ENCODE data around the gene ZNF12.
"Not testable (repeated sequence)": the region's sequence is repeated elsewhere in the genome, so short reads cannot be mapped to it uniquely, and the experiment has no call there.

Gene ZNF12

DNA sequence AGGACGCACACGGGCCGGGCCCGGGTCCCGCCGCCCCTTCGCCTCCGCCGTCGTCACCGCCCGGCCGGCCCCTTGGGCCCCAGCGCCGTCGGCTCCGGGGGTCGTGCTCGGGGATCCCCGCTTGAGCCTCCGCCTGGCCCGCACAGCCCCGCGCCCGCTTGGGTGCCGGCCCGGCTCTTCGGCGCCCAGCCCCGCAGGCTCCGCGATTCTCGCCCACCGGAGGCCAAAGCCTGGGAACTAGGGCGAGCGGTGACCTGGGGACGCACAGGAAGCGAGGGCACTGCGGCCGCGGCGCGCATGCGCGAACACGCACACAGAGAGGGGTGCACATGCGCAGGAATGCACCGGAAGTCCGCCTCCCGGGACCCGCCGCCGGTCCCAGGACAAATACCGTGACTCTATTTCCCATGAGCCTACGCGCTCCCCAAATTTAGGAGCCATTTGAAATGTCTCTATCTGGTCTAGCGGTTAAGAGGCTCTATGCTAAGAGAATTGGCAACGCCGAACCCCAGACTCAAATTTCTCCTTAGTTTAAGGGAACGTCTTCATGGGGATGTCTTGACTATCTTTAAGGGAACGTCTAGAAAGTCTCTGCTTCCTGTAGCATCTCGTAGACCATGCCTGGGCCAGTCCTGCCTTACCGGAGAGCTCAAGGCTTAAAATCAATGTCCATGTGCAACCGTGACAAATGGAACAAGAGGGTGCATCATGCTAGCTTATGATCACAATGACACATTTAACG lies at the start of gene ZNF12:
Gene ZNF12 (minus strand): TSS at position 282 of the 742 bp plus-strand sequence. CDS start 1,774 bp downstream, outside the sequence.
- DNase-seq = peak; percentile 96

DNA sequence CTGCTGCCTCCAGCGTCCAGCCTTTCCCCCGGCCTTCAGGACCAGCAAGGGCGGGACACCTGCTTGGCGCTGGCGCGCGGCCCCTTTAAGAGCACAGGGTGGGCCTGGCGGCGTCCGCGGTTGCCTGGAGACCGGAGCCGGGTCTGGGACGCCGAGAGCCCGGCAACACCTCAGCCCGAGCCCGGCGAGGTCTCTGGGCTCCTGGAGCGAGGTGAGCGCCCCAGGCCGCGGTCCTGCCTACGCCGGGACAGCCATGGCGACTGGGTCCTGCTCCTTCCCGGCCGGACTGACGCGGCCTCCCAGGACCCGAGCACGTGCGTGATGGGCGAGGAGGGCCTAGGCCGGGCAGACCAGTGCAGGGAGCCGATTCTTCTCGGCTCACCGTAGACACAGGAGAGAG lies 47.2 kb upstream of the ZNF12 start, which contains the start of gene RSPH10B2:
Gene RSPH10B2 (plus strand): TSS at position 140 of the 400 bp plus-strand sequence. CDS start 3,575 bp downstream, outside the sequence.
- not testable (repeated sequence) for DNase-seq

DNA sequence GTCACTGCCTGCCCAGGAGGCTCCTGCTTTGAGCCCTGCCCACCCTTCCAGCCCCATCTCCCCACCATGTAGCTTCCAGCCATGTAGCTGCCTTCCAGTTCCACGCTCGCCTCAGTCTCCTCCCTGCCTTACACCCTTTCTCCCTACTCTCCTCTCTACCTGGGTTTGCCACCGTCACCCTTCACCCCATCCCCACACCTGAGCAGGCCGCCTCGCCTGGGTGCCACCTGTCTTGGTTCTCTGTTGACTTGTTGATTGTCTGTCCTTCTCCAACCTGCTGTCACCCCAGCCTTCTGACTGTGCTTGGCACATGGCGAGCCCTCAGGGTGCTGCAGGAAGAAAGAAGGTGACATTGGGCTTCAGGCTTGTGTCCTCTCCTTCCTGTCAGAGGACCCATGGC lies 43.4 kb upstream of the ZNF12 start:
- DNase-seq = not testable (repeated sequence)

DNA sequence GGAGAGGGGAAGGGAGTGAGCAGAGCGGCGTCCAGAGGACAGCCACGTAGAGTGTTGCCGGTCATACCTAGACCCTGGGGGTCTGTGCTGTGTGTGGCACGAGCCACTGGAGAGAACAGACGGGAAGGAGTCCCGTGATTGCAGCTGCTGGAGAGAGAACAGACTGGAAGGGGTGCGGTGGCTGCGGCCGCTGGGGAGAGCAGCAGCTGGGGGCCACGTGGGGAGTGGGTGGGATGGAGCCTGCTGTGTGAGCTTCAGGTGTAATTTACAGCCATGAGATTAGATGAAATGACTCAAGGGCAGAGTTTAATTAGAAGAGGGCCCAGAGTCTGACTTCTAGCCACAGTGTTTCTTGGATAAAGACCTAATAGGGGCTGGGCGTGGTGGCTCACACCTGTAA lies 42.6 kb upstream of the ZNF12 start:
- not testable (repeated sequence) for DNase-seq

DNA sequence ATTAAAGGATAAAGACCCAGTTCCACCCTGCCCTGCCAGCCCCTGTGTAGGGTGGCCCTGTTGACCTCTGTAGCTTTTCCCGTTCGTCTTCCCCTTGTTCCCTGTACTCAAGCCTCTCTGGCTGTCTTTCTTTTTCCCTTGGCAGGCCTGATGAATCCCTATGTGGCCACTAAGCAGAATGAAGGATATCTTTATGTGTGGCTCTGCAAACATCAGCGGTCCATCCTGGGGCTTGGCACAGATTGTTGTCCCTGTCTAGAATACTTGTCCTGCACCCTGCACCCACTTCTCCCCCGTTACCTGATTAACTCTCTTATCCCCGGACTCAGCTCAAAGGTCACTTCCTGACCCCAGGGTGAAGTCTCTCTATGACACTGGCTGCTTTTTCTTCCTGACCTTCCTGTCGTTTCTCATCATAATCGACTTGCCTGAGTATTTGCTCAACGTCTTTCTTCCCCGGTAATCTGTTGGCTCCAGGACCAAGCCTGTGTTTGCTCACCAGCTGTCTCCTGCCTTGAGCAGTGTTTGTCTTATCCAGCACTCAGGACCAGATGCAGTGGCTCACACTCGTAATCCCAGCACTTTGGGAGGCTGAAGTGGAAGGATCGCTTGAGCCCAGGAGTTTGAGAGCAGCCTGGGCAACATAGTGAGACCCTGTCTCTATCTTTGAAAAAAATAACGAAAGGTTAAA lies 37.8 kb upstream of the ZNF12 start:
- DNase-seq = not testable (repeated sequence)

DNA sequence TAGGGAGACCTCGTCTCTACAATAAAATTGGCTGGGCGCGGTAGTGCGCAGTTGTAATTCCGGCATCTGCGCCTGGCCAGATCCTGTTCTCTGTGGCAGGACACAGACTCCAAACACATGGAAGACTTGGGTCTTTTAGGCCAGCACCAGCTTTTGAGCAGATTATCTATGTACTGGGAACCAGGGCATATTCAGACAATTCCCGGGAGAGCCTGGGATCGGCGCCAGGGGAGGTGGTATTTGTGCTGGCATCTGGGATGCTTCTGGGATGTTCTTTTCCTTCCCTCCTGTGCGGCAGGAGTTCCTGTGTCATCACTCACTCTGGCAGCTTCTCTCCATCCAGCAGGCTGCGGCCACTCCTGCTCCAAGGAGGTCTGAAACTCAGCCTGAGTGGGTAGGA lies 31.7 kb upstream of the ZNF12 start:
- DNase-seq = not testable (repeated sequence)

DNA sequence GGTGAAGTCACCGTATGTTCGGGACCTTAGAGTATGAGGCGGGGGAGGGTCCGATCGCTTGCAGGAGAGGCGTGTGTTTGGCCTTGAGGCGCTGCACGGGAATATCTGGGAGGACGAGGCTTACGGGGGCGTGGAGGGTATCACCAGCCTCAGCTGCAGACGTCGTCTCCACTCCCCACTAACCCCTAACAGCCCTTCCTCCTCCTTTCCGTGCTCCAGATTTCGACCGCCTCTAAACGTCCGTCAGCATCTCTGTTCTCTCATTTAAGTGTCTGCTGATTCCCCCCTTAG lies 23.5 kb upstream of the ZNF12 start:
- DNase-seq = no peak

DNA sequence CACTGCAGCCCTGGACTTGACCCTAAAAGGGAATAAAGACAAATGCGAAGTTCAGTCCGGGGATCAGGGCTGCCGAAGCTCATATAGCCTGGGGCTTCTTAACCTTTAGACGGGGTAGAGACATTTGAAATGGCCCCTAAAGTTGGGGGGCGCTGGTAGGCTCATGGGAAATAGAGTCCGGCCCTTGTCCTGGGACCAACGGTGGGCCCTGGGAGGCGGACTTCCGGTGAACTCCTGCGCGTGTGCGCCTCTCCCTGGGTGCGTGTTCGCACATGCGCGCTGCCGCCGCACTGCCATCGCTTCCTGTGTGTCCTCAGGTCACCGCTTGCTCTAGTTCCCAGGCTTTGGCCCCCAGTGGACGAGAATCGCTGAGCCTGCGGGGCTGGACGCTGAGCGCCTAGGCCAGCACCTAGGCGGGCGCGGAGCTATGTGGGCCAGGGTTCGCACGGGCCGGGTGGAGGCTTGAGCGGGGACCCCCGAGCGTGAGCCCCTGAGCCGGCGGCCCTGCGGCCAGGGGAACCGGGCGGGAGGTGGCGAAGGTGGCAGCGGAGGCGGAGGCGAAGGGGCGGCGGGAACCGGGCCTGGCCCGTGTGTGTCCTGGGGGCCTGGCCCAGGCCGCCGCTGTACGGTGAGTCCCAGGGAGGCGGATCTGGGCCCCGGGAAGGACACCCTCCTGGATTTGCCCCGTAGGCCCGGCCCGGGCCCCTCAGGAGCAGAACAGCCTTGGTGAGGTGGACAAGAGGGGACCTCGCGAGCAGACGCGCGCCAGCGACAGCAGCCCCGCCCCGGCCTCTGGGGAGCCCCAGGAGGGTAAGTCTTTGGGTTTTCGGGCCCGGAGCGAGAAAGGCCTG lies 23.0 kb upstream of the ZNF12 start:
- peak; percentile 87 for DNase-seq

DNA sequence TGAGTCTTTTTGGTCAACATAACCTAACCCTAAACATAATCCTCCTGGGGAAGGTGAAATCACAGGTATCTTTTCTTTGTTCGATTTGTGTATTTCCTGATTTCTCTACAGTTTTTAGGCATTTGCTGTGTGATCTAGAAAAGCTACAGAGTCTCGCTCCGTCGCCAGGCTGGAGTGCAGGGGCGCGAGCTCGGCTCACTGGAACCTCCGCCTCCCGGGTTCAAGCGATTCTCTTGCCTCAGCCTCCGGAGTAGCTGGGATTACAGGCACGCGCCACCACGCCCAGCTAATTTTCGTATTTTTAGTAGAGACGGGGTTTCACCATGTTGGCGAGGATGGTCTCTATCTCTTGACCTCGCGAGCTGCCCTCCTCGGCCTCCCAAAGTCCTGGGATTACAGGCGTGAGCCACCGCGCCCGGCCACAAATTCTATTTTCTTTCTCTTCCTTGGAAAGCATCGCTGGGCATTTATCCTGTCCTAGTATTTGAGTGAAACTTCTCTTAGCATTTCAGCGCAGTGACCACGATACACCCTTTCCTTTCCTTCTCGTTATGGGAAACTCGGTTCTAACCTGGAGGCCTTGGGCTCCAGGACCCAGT lies 22.2 kb upstream of the ZNF12 start:
- not testable (repeated sequence) for DNase-seq

DNA sequence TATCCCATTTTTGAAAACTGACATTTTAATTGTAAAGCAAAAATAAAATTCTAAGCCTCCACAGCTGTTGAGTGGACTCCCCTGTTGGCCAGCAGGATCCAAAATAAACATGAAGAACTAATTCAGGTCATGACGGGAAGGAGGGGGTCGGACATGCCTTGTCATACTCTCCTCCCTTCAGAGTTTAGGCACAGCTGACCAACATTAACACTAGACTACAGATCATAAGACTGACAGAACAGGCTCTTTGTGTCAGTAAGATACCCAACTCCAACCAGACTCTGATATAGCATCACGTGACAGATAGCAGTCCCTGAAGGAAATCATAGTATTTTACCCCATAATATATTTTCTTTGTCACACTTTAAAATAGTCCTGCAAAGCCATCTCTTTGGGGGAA lies 20.9 kb upstream of the ZNF12 start:
- no peak for DNase-seq

DNA sequence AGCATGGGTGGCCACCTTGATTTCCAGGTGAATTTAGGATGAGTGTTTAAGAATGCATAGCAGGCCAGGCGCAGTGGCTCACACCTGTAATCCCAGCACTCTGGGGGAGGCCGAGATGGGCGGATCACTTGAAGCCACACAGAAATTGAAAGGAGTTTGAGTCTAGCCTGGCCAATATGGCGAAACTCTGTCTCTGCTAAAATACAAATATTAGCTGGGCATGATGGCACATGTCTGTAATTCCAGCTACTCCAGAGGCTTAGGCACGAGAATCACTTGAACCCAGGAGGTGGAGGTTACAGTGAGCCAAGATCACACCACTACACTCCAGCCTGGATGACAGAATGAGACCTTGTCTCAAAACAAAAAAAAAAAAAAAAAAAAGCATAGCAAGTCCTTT lies 19.6 kb upstream of the ZNF12 start:
- DNase-seq = not testable (repeated sequence)

DNA sequence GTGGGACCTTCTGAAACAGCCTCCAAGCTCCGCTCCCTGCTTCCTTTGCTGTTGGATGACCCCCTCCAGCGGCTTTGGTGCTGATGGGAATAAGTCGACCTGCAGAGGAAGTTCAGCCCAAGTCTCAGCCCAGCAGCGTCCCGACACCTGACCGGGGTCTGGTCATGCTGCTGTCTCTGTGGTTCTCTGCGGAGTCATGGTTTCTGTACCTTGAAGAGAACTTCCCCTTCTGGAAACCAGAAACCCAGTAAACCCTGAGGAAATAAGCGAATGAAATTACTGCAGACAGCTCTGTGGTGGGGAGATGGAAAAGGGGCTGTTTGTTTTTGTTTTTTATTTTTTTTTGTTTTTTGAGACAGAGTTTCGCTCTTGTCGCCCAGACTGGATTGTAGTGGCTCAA lies 18.3 kb upstream of the ZNF12 start:
- no peak for DNase-seq

DNA sequence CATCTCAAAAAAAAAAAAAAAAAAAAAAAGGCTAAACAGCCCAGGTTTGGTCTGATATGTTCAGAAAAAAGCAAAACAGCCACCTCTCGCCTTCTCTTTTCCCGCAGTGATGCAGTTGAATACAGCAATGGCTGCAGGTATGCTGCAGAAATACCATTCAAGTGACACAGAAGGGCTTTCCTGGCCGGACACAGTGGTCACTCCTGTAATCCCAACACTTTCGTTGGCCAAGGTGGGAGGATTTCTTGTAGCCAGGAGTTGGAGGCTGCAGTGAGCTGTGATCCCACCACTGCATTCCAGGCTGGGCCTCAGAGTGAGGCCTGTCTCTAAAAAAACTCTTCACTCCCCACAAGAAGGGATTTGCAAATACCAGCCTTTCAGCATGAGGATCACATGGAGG lies 17.6 kb upstream of the ZNF12 start:
- not testable (repeated sequence) for DNase-seq

DNA sequence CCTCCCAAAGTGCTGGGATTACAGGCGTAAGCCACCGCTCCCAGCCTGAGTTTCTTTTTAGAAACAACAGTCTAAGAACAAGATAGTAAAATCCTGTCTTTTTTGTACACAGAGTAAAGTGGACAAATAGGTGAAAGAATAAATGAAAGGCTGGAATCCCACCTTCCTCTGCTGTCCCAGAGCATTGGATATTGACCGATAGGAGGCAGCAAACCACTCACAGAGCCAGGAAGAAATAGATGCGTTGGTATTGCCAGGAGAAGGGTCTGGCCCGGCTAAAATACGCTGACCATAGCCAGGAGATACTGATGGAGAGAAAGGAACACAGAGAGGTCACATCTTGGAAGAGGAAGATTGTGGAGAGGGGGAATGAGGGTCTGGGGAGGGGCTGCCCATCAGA lies 11.4 kb upstream of the ZNF12 start:
- no peak for DNase-seq

DNA sequence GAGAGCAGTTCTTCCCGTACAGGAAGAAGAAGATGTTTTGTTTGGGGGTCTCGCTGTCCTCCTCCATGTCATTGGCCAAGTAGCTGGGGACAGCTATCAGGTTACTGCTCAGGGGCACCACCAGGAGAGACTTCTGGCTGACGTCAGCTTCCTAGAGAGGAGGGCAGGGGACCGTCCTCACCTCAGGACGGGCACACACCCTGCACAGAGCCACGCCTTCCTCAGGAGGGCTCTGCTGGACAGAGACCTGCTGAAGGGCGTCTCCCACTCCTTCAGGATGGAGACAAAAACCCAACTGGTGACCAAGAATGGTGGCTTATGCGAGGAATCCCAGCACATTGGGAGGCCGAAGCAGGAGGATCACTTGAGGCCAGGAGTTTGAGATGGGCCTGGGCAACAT lies 9.2 kb upstream of the ZNF12 start:
- not testable (repeated sequence) for DNase-seq

DNA sequence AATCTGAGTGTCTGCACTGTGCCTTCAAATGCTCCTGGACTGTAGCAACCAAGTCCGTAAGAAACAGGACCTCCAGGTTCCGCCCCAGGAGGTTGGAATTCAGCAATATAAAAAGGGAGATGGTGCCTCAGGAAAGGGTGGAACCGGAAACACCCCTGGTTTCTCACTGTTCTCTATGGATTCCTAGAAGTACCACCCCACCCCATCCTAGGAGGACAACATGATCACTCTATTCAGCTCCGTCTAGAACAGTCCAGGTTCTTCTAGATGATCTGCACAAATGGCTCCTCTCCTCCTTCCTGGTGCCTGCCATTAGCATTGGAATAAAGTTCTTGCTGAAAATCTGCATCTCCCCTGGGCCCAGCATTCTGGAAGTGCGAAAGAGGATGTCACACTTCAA lies 7.6 kb upstream of the ZNF12 start:
- no peak for DNase-seq

DNA sequence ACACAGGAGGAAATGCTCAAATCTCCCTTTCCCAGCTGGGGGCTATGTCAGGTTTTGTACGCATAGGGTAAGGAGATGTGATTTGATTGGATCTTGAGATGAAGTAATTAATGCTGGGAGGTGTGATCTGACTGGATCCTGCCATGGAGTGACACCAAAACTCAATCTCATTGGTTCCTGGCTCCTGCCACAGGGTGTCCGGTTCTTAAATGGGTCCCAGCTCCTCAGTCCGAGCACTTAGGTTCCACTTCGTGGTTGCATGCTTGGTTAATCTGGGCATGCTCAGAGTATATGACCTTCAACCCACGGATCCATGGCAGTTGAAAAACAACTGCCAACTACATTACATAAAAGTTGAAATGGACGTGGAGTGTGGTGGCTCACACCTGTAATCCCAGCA lies 3.1 kb upstream of the ZNF12 start:
- DNase-seq = no peak

DNA sequence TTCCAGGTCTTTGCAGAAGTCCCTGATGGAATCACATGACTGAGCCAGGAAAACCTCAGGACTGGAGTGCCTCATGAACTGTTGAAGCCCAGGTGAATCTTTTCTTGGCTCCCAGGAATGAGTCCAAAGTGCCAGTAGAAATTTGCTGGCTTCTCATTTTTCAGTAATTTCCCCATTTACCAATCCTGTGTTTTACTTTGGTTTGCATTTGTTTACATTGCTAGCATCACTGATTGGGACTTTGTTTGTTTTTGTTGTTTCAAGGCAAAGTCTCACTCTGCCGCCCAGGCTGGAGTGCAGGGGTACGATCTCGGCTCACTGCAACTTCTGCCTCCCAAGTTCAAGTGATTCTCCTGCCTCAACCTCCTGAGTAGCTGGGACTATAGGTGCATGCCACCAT lies 1.6 kb upstream of the ZNF12 start:
- DNase-seq = no peak

DNA sequence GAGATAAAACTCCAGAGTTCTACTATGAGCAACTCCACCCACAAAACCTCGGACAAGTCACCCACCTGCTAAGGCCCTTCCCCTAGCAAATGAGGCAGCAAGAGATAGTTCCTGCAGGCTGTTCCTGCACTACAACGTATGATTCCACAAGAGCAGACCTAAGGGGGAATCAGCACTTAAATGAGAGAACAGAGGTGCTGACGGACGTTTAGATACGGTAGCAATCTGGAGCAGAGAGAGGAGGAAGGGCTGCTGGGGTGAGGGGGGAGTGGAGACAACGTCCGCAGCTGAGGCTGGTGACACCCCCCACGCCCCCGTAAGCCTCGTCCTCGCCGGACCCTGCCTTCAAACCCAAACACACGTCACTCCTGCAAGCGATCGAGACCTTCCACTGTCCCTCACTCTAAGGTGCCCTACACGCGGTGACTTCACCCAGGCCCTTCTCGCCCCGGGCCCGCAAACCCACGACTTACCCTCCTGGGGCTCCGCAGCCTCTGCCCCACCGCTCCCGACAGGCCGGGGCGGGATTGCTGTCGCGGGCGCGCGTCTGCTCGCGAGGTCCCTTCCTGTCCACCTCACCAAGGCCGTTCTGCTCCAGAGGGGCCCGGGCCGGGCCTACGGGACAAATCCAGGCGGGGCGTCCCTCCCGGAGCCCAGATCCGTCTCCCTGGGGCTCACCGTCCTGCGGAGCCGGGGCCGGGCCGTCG lies 635 bp downstream of the ZNF12 start:
- DNase-seq = peak; percentile 23

DNA sequence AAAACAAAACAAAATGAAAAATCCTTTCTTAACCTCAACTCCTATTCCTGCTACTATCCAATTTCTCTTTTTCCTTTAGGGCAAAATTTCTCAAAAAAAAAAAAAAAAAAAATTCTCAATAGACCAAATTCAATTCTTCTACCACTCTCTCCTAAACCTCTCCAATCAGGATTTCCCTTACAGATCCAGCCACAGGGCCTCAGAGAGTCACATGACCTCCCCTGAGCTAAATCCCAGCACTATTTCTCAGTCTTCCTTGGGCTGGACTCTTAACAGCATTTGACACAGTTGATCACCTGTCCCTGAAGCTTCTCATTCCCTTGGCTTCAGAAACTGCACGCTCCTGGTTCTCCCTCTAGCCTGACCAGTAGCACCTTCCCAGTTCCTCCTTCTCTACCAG lies 4.9 kb downstream of the ZNF12 start:
- no peak for DNase-seq

DNA sequence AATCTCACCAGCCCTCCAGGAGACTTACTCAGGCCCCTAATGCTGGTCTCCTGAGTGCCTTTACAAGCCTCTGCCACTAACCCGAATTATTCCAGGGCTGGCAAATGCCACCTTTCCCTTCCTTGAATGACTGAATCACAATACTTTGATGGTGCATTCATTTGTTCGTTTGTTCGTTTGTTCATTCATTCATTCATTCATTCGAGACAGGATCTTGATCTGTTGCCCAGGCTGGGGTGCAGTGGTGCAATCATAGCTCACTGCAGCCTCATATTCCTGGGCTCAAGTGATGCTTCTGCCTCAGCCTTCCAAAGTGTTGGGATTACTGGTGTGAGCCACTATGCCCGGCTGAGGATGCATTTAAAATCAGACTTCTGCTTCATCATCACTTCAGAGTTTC lies 6.0 kb downstream of the ZNF12 start:
- DNase-seq = no peak

DNA sequence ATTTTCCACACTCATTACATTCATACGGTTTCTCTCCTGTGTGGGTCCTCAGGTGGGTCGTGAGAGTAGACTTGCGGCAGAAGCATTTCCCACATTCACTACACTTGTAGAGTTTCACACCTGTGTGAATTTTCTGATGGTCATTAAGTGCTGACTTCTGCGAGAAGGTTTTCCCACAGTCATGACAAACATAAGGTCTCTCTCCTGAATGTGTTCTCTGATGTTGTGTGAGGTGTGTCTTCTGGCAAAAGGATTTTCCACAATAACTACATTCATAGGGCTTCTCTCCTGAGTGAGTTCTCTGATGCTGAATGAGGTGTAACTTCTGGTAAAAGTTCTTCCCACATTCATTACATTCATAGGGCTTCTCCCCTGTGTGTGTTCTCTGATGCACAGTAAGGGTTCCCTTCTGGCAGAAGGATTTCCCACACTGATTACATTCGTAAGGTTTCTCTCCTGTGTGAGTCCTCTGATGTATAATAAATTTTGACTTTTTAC lies 15.1 kb downstream of the ZNF12 start:
- DNase-seq = no peak
